Ramos (cell line): ENCODE results near the gene PVRIG.
"Not testable (repeated sequence)": the region's sequence is repeated elsewhere in the genome, so short reads cannot be mapped to it uniquely, and the experiment has no call there.

Experiments
- in situ Hi-C: fragments of 300-500 bp; cut with MboI; formaldehyde crosslinking; loops from one replicate; pipeline ENCODE4 v1.14.3; 2022; ENCODE audit warnings: low sequenced_read_pairs; ENCODE audit not compliant: unreplicated experiment

Gene PVRIG

GRCh38 chr7:100222445-100223132 lies 2.8 kb downstream of the PVRIG start:
- in situ Hi-C loops, result no loop called here

- in situ Hi-C loops, result not testable (repeated sequence)
These were observed 3.7 kb downstream of the PVRIG start for GRCh38 chr7:100223376-100223927.

- in situ Hi-C loops, result not testable (repeated sequence)
These were observed 5.1 kb downstream of the PVRIG start for GRCh38 chr7:100224891-100225290.

- in situ Hi-C loops, result not testable (repeated sequence)
These were observed 15.0 kb downstream of the PVRIG start for GRCh38 chr7:100234660-100235317.

- in situ Hi-C loops, result not testable (repeated sequence)
These were observed 20.2 kb downstream of the PVRIG start for GRCh38 chr7:100239975-100240374.

GRCh38 chr7:100243385-100243784 lies 23.6 kb downstream of the PVRIG start:
- in situ Hi-C loops, result not testable (repeated sequence)

- in situ Hi-C loops, result not testable (repeated sequence)
These were observed 25.3 kb downstream of the PVRIG start for GRCh38 chr7:100244988-100245605.

- in situ Hi-C loops, result not testable (repeated sequence)
These were observed 26.5 kb downstream of the PVRIG start for GRCh38 chr7:100246121-100246864.

GRCh38 chr7:100246865-100247137 lies 27.1 kb downstream of the PVRIG start:
- in situ Hi-C loops, result not testable (repeated sequence)

GRCh38 chr7:100247152-100247757 lies 27.5 kb downstream of the PVRIG start:
- in situ Hi-C loops, result no loop called here

- in situ Hi-C loops, result no loop called here
These were observed 28.7 kb downstream of the PVRIG start for GRCh38 chr7:100248483-100248882.

- in situ Hi-C loops, result no loop called here
These were observed 37.3 kb downstream of the PVRIG start for GRCh38 chr7:100257017-100257416.

GRCh38 chr7:100259984-100260383 lies 40.2 kb downstream of the PVRIG start:
- in situ Hi-C loops, result not testable (repeated sequence)

- in situ Hi-C loops, result not testable (repeated sequence)
These were observed 43.1 kb downstream of the PVRIG start for GRCh38 chr7:100262896-100263295.

GRCh38 chr7:100264223-100264622 lies 44.5 kb downstream of the PVRIG start:
- in situ Hi-C loops, result not testable (repeated sequence)

- in situ Hi-C loops, result not testable (repeated sequence)
These were observed 45.0 kb downstream of the PVRIG start for GRCh38 chr7:100264669-100265165.

- in situ Hi-C loops, result not testable (repeated sequence)
These were observed 46.1 kb downstream of the PVRIG start for GRCh38 chr7:100265851-100266250.

GRCh38 chr7:100266576-100267354 lies 47.0 kb downstream of the PVRIG start:
- in situ Hi-C loops, result no loop called here

- in situ Hi-C loops, result no loop called here
These were observed 47.9 kb downstream of the PVRIG start for GRCh38 chr7:100267648-100268047.
